H1 (cell line): Measurements from ENCODE around the gene FAM53A.

Source experiments
- CEBPB ChIP-seq: IDR thresholded peaks from 2 replicates; pipeline ENCODE4 v1.6.1; 2012; ENCODE audit warnings: low read depth, low read length
- KDM4A ChIP-seq: IDR thresholded peaks from one replicate; pipeline ENCODE4 v1.7.1; 2012; ENCODE audit warnings: low read depth, mild to moderate bottlenecking, moderate library complexity, low read length, inconsistent platforms; ENCODE audit not compliant: severe bottlenecking

- TF ChIP-seq CEBPB (no peak), KDM4A (no peak)
Measured at GRCh38 chr4:1664141-1664540, 20.0 kb downstream of the FAM53A start.
